GM19193 (cell line): ENCODE measurements around the gene PCDH9.

ENCODE experiments used
- POLR2A ChIP-seq: IDR thresholded peaks from 4 replicates; pipeline ENCODE4 v1.6.1; 2011; ENCODE audit not compliant: insufficient read depth, insufficient read length; ENCODE audit errors: extremely low read depth

The PCDH9 gene

DNA sequence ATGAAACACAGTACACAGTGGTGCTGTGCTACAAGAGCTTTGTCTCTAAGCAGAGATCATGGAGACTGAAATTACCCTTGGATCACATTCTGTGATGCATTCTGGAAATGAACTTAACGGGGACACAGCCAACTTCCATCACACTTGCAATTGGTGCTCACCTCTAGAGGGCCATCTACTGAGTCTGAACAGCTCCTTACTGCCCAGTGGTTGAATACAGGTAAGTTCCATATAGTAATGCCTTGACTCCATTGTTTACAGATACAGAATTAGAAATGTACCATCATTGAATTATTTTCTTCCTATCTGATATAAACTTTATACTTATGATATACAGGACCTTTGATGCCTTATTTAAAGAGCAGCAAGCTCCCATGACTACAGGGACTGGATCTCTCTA is 686.4 kb downstream of the PCDH9 start:
- TF ChIP-seq POLR2A, result no peak

DNA sequence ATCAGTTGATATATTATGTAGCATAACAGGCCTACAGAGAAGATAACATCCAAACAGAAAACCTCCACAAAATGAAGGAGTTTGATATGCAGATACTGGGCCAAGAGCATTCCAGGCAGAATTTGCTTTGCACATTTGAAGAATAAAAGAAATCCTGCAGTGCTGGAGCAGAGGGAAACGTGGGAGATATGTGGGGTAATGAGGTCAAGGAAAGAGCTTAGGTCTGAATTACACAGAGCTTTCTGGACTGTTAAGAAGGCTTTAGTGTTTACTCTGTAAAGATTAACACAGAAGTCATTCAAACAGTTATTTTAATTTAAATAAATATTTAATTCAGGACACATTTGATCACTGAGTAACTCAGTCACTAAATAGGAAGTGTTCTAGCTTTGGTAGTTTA is 692.7 kb downstream of the PCDH9 start:
- TF ChIP-seq POLR2A, result no peak

DNA sequence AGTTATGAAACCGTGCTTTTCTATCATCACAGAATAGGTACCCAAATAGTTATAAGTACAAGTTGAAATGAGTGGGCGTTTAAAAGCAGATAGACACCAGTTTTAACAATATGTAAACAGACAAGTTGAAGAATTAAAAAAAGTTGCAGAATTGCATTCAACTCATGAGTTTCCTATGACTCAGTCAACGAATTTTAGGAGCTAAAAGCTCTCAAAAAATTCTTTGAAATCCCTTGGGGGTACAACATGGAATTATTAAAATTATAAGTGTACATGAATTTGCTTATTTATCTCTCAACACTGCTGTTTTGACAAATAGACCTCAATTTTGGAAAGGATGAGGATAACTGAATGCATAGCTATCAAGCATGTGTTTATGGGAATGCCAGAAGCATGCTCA is 693.4 kb downstream of the PCDH9 start:
- TF ChIP-seq POLR2A, result no peak

DNA sequence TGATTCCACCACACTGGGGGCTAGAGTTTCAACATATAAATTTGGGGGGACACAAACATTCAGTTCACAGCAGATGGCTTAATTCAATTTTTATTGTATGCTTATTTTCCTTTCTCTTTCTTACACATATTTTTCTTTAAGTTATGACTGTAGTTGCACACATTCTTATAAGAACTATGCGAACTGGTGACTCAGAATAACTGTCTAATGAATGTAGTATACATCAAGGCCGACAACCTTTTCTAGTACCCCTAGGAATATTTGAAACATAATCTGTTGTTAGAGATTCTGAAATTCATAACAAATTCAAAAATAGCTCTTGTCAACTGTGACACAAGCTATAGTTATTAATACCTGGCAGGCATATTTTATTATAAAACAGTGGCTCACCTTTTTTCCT is 695.6 kb downstream of the PCDH9 start:
- no peak for TF ChIP-seq POLR2A

DNA sequence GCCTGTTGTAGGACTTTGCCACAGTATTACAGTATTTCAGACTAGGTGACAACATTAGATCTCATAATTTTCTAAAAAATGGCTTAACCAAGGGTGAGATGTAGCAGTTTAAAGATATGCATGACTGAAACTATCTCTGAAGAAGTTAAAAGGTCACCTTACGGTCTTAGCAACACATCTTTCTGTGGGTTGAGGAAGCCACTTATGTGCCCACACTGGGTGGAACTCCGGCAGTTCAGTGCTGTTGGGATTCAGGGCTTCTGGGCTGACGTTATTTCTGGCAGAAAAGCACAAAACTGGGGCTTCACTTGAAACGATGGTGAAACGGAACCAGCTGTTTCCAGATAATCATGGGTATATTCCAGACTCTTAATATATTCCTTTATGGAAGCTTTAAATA is 697.3 kb downstream of the PCDH9 start:
- no peak for TF ChIP-seq POLR2A

DNA sequence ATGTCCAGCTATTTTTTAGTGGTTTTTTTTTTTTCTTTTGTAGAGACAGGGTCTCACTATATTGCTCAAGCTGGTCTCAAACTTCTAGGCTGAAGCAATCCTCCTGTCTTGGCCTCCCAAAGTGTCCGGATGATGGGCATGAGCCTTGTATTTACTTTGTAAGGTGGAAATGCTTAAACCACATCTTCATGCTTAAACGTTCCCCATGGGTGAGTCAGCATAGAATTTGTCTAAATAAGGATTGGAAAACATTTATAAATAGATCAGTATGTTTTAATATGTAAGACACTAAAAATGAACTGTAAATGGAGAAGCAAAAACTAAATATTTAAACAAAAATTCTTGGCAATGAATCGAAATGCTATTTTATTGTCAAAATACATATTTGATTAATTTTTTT is 698.0 kb downstream of the PCDH9 start:
- TF ChIP-seq POLR2A, result no peak

DNA sequence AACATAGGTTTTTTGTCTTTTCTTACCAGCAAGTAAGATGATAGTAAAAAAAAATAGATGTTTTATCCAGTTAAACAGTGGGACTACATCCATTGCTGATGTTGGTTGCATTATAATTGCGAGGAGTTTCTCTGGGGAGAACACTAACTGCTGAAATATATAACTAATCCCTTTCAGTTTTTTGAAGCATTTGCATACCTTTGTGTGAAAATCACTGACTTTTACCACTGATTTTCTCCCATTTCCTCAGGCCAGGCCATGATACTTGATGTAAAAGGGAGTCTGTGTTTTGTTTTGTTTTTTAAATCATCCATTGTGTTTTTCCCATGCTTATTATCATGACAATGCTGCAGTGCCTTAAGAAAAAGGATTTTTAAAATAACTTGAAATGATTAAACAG is 699.5 kb downstream of the PCDH9 start:
- TF ChIP-seq POLR2A, result no peak

DNA sequence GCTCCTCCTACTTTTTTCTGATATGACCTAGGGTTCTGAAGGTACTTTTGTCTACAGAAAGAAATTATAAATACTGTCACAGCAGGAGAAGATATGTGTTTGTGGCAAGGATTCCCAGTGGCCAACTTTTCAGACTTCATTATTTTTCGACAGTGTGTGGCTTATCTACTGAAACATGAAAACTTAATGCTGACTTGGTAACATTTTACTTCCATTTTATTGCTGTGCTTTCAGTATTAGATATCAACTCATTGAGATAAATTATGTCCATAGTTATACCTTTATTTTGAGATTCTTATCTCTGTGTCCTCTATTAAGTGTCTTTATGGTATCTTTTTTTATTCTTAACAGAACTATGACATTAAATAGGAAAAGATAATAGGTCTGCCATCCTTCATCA is 700.0 kb downstream of the PCDH9 start:
- no peak for TF ChIP-seq POLR2A

DNA sequence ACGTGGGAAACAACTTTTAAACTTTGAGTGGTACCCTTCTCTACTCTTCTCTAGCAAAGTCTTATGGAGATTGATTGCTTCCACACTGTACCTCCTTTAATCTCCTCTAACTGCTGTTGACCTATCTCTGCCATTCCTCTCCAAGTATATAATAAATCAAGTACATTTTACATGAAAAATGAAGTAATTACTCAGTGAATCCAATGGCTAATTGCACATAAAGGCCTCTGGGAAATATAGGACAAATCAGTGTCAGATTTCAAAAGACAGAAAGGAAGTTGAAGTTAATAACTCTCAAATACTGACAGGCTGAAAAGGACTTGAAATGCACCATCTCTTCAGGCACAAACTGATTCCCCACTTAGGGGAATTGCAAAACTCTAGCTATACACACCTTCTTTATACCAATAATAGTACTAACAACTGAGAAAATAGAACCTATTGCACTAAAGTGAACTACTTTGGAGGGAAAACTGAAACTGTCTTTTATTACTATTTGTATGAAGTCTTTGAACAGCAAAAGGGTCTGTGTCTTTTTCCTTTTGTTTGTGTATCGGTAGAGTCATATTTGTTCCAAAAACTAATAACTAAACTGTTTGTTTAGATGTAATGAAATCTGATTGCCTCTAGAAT is 701.1 kb downstream of the PCDH9 start:
- no peak for TF ChIP-seq POLR2A

DNA sequence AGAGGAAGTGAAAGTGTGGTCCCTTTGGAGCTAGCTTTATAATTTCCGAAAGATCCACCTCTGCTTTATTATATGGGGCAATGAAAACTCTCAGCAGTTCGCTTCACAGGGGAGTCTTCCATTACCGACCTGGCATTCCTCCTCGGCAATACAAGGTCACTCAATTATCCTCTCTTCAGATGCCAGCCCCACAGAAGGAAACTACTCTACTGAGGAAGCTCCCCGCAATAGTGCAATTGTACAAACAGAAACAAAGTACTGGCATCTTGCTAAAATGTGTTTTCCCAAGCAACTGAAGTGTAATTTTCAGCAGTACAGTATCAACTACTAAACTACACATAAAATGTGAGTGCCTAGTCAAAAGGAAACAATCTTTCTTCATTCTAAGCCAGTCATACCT is 702.0 kb downstream of the PCDH9 start:
- TF ChIP-seq POLR2A, result no peak

DNA sequence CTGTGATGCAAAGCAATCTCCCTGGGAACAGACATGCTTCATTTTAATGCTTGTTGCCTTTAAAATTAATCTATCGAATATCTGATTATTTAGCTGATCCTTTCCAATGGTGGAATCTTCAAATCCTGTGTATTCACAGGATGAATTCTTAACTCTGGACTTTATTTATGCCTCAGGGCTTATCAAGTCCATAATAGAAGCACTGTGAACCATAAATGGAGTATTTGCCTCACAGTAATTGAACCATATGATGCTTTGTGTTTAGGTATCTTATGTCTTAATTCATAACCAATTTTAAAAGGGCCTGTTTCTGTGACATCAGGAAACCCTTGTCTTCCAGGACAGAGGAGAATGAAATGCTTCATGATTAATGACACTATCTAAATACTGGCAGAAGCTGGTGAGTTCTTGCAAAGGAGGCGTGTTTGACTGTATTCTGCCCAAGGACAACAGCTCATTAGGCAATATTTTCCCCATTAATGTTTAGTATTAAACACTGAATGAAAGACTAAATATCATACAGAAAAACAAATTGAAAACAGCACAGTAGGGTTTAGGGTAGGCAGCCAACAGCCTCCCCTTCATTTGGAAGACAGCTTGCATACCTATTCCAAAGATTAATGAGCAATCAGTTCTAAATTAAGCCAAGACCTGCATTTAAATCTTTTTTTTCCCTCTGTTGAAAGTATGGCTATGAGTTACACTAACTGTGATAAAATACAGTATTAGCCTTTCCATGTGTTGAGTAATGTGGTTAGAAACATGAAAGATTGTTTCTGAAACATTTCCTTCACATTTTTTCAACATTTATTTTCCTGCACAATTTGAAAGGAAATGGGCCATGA is 709.4 kb downstream of the PCDH9 start:
- no peak for TF ChIP-seq POLR2A

DNA sequence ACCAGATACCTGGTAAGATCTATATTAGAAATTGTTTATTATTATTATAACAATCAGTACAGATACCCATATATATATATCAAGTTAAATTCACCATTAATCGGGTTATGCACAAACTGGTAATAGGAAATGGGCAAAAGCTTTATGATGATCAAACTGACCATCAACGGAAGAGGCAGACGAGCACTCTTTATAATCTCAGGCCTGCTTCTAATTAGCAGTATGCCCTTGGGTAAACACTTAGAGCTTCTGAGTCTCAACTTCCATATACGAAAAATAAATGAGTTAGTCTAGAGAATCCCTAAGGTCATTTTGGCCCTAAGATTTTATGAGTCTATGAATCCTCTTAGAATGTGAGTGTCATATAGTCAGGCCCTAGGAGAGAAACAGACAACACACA is 710.9 kb downstream of the PCDH9 start:
- no peak for TF ChIP-seq POLR2A

DNA sequence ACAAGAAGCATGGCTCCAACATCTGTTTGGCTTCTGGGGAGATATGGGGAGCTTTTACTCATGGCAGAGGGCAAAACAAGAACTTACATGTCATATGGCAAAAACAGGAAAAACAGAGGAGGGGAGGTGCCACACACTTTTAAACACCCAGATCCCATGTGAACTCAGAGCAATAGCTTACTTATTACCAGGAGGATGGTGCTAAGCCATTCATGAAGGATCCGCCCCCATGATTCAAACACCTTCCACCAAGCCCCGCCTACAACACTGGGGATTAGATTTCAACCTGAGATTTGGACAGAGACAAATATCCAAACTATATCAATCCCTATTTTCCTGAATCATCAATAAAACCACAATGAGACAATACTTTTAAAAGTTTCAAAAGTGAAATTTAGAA is 712.1 kb downstream of the PCDH9 start:
- no peak for TF ChIP-seq POLR2A

DNA sequence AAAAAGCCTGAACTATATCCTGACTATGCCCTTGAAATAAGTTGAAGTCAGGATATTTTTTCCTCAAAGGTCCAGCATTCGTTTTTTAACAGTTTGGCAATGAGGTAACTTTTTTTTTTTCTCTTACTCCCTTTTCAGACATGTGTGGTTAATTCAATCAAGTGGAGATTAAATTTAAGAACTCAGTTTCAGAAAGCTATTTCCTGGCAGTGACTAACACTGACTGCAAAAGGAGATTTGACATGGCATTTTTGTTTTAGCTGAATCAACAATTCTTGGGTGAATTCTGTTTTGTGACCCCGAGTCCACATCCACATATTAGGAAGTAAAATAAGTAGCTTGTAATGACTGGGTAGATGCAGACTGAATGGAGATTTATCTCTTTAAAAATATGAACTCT is 716.4 kb downstream of the PCDH9 start:
- no peak for TF ChIP-seq POLR2A

DNA sequence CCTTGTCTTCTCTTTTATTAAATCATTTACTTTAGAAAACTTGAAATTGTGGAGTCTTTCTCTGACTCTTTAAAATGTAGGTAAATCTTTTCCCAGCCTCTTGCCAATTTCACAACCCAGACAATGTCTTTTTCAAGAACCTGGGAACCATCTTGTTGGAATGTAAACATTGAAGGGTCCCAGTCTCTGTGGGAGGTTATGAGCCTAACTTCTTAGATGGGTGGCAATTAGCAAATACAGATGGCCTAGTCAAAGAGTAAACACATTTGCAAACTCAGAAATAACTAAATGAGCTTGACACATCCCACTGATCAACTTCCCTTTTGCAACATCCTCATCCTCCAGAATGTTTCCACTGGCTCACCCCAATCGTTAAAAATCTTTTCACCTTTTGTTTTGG is 721.0 kb downstream of the PCDH9 start:
- TF ChIP-seq POLR2A, result no peak

DNA sequence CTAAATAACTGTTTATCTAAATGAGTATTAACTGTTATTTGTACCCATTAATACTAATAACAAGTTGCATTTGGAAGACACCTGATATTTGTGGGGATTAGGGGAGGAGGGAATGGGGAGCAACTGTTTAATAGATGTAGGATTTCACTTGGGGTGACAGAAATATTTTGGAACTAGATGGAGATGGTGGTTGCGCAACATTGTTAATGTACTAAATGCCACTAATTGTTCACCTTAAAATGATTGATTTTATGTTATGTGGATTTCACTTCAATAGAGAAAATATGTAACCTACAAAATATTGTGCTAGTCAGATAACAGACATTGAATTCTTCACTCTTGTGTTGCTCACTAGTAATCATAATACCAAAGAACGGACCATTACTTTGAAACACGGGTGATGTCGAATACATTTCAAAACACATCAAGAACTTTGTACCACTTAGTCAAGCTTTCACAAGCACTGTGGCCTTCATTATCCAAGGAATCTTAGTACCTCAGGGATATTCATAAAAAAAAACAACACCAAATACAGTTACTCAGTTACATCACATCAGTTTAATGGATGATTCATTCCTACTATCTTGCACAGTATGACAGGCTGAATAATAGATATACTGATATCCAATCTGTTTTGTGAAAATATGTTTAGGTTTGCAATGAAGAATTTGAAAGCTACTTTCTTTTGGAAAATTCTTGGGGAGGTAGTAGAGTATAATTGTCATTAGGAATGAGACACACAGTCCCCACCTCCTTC is 721.8 kb downstream of the PCDH9 start:
- TF ChIP-seq POLR2A, result no peak

DNA sequence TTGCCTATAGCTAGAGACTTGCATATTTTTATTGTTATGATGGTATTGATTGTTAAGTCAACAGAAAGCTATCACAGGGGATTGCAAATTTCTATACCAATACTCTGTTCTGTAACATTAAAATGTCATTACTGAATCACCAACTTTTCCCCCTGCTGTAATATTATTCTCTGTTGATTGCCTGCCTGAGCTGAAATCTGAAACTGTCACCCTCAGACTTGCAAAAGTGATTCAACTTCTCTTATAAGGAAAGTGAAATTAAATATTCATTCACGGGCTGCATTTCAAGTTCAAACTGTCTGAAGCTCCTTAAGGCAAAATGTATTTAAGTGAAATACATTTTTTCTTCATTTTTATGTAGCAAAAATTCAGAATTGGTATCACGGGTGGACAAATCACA is 723.2 kb downstream of the PCDH9 start:
- TF ChIP-seq POLR2A, result no peak
